GM12865 (cell line): ENCODE measurements around the gene LARGE1.

Experiments used
- DNase-seq: peaks from one replicate; pipeline ENCODE4 v3.0.0; 2010; ENCODE audit warnings: low read depth
- H3K4me3 ChIP-seq: 2 replicates; pipeline ENCODE4 v1.5.1; 2011; ENCODE audit warnings: mild to moderate bottlenecking, low read depth, low read length, control low read depth
- CTCF ChIP-seq: IDR thresholded peaks from 2 replicates; pipeline ENCODE4 v1.5.1; 2011; ENCODE audit warnings: low read length, control low read depth, low read depth, inconsistent platforms; ENCODE audit not compliant: insufficient read depth; ENCODE audit errors: missing control alignments

The LARGE1 gene

GRCh38 chr22:33640900-33641299 lies 279.4 kb downstream of the LARGE1 start:
- no peak for TF ChIP-seq CTCF
- DNase-seq = no peak
- H3K4me3 ChIP-seq = no peak overlapping the region

GRCh38 chr22:33639588-33640254 lies 280.6 kb downstream of the LARGE1 start:
- no peak overlapping the region for H3K4me3 ChIP-seq
- TF ChIP-seq CTCF = no peak
- DNase-seq = no peak

GRCh38 chr22:33635766-33636165 lies 284.5 kb downstream of the LARGE1 start:
- no peak for TF ChIP-seq CTCF
- no peak for DNase-seq

GRCh38 chr22:33631777-33632176 lies 288.5 kb downstream of the LARGE1 start:
- DNase-seq = no peak
- H3K4me3 ChIP-seq = no peak overlapping the region
- no peak for TF ChIP-seq CTCF

More at GRCh38 chr22:33635766-33636165, 284.5 kb downstream of the LARGE1 start:
- no peak overlapping the region for H3K4me3 ChIP-seq

- DNase-seq = no peak
- TF ChIP-seq CTCF = no peak
- H3K4me3 ChIP-seq = no peak overlapping the region
Measured at GRCh38 chr22:33625959-33626358, 294.3 kb downstream of the LARGE1 start.

GRCh38 chr22:33620085-33620484 lies 300.2 kb downstream of the LARGE1 start:
- no peak for TF ChIP-seq CTCF
- no peak overlapping the region for H3K4me3 ChIP-seq
- DNase-seq = no peak

- DNase-seq = no peak
- H3K4me3 ChIP-seq = no peak overlapping the region
- no peak for TF ChIP-seq CTCF
Measured at GRCh38 chr22:33606504-33606903, 313.8 kb downstream of the LARGE1 start.
